DND-41 (cell line): Measurements from ENCODE around the gene ABCF3.

Experiments used
- CTCF ChIP-seq: IDR thresholded peaks from 2 replicates; pipeline ENCODE4 v1.5.1; 2012; ENCODE audit warnings: borderline replicate concordance, low read length, moderate library complexity, mild to moderate bottlenecking; ENCODE audit not compliant: poor library complexity, severe bottlenecking; ENCODE audit errors: extremely low read depth
- EZH2 ChIP-seq: IDR thresholded peaks from 3 replicates; pipeline ENCODE4 v1.6.1; 2012; ENCODE audit warnings: borderline replicate concordance, low read depth, mild to moderate bottlenecking, moderate library complexity, low read length, inconsistent platforms; ENCODE audit not compliant: severe bottlenecking

DNA sequence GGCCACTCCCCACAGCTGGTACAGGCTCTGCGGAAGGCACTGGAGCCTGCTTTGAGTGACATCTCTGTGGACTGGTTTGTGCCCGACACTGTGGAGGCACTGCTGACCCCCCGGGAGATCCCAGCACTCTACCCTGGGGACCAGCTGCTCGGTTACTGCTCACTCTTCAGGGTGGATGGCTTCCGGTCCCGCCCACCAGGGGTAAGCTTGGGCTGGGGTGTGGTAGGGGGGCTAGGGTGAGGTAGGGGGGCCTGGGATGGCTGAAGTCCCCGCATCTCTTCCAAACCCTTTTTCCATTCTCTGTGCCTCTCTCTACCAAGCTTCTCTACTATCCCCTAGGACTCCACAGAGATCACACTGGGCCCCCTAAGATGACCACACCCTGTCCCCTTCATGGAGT lies 51.2 kb downstream of the ABCF3 start:
- TF ChIP-seq CTCF, result no peak
- no peak for TF ChIP-seq EZH2
